A549 (cell line): ENCODE results near the gene SRGAP3. TPM values are rescaled to one million over a fixed set of nuclear protein-coding genes. Genes with fewer than 3 reads are reported as not detected.

Experiments used
- ATAC-seq, 2 experiments: fragments of 200-7000 bp in 1 of 2; fragments of >200 bp in 1 of 2; cut with Nextera tagmentation in 1 of 2; cut with Tn5 transposase in 1 of 2; 3 replicates each; pipeline versions ENCODE4 v1.8.0 to v1.9.1; 2018 to 2020; ENCODE audit warnings: mild to moderate bottlenecking in 1 of 2, moderate library complexity in 1 of 2
- CTCF ChIA-PET: fragments of 300-600 bp; sonication (Branson Sonifier 250); formaldehyde crosslinking; extraction: SDS; loops from one replicate; lab custom pipeline; 2021; ENCODE audit warnings: antibody characterized with exemption, inconsistent platforms; lab: Yijun Ruan, JAX
- POLR2A ChIA-PET: fragments of 350-600 bp; formaldehyde crosslinking; extraction: SDS; loops from one replicate; lab custom pipeline; 2021; ENCODE audit warnings: antibody characterized with exemption, inconsistent platforms; lab: Yijun Ruan, JAX
- DNase-seq, 2 experiments: peaks; one replicate each; pipeline versions ENCODE4 v3.0.0 to v3.0.0-alpha.2; 2011 to 2016; ENCODE audit warnings: low read depth in 1 of 2, low spot score in 1 of 2
- FAIRE-seq: peaks from 2 replicates; lab custom pipeline; 2011; peaks lifted over from hg19 to GRCh38; lab: Jason Lieb, UNC
- H3K27ac ChIP-seq, 2 experiments: fragments of >200 bp; sonication (Bioruptor Twin); formaldehyde crosslinking; 3 replicates each; pipeline ENCODE4 v1.5.1; 2016 to 2017
- H3K4me1 ChIP-seq: fragments of >200 bp; sonication (Bioruptor Twin); formaldehyde crosslinking; 3 replicates; pipeline ENCODE4 v1.6.1; 2016
- H3K4me2 ChIP-seq: fragments of >200 bp; sonication (Bioruptor Twin); formaldehyde crosslinking; 3 replicates; pipeline ENCODE4 v1.6.1; 2016
- H3K4me3 ChIP-seq: fragments of >200 bp; sonication (Bioruptor Twin); formaldehyde crosslinking; 3 replicates; pipeline ENCODE4 v1.5.1; 2016
- H3K9me3 ChIP-seq: fragments of >200 bp; sonication (Bioruptor Twin); formaldehyde crosslinking; 3 replicates; pipeline ENCODE4 v1.6.1; 2016
- ATOH8 ChIP-seq: fragments of 250-450 bp; sonication (Bioruptor Pico); IDR thresholded peaks from 2 replicates; pipeline ENCODE4 v1.5.0; 2020; ENCODE audit warnings: low read depth, mild to moderate bottlenecking, moderate library complexity
- BCL3 ChIP-seq: fragments of >200 bp; sonication (Bioruptor Twin); formaldehyde crosslinking; IDR thresholded peaks from 3 replicates; pipeline ENCODE4 v1.6.1; 2016
- CBX2 ChIP-seq: fragments of 200-600 bp; sonication (generic); IDR thresholded peaks from 2 replicates; pipeline ENCODE4 v1.6.1; 2016; ENCODE audit warnings: low read depth, mild to moderate bottlenecking, borderline replicate concordance
- CHD4 ChIP-seq: fragments of 200-600 bp; sonication (generic); IDR thresholded peaks from 2 replicates; pipeline ENCODE4 v1.6.1; 2016; ENCODE audit warnings: antibody characterized with exemption, mild to moderate bottlenecking, borderline replicate concordance
- E2F6 ChIP-seq: IDR thresholded peaks from 2 replicates; pipeline ENCODE4 v1.6.1; 2012; ENCODE audit warnings: low read depth, borderline replicate concordance
- EP300 ChIP-seq, 2 experiments: fragments of >200 bp; sonication (Bioruptor Twin); formaldehyde crosslinking; IDR thresholded peaks; 2 replicates in 1 of 2; 3 replicates in 1 of 2; pipeline ENCODE4 v1.6.1; 2016 to 2017
- ESRRA ChIP-seq: fragments of 150-350 bp; IDR thresholded peaks from 2 replicates; pipeline ENCODE4 v1.6.1; 2014; ENCODE audit warnings: mild to moderate bottlenecking, low read length, borderline replicate concordance
- HEYL ChIP-seq: fragments of 250-450 bp; sonication (Bioruptor Pico); IDR thresholded peaks from 2 replicates; pipeline ENCODE4 v1.8.0; 2021; ENCODE audit warnings: mild to moderate bottlenecking, moderate library complexity
- HOXB13 ChIP-seq: fragments of 250-450 bp; sonication (Bioruptor Pico); IDR thresholded peaks from 2 replicates; pipeline ENCODE4 v1.5.0; 2020; ENCODE audit warnings: low read depth, mild to moderate bottlenecking, moderate library complexity
- JUNB ChIP-seq: fragments of >200 bp; sonication (Bioruptor Twin); formaldehyde crosslinking; IDR thresholded peaks from 2 replicates; pipeline ENCODE4 v1.6.1; 2016
- KDM1A ChIP-seq: fragments of 200-600 bp; sonication (generic); IDR thresholded peaks from 2 replicates; pipeline ENCODE4 v1.6.1; 2016; ENCODE audit warnings: low read depth, mild to moderate bottlenecking
- KDM5A ChIP-seq: fragments of 200-600 bp; sonication (generic); IDR thresholded peaks from 2 replicates; pipeline ENCODE4 v1.6.1; 2016; ENCODE audit warnings: antibody characterized with exemption, mild to moderate bottlenecking
- MAFK ChIP-seq: fragments of 450-650 bp; IDR thresholded peaks from 2 replicates; pipeline ENCODE4 v1.6.1; 2014; ENCODE audit not compliant: partially characterized antibody
- NFE2L2 ChIP-seq: fragments of 150-350 bp; conservative IDR thresholded peaks from 2 replicates; pipeline ENCODE4 v1.6.1; 2014; ENCODE audit warnings: low read length
- NR3C1 ChIP-seq: fragments of >200 bp; sonication (Bioruptor Twin); formaldehyde crosslinking; IDR thresholded peaks from 3 replicates; pipeline ENCODE4 v1.6.1; 2017
- POLR2A ChIP-seq: IDR thresholded peaks from 2 replicates; pipeline ENCODE4 v1.6.1; 2012; ENCODE audit warnings: mild to moderate bottlenecking, low read length
- RCOR1 ChIP-seq: fragments of 150-350 bp; IDR thresholded peaks from 2 replicates; pipeline ENCODE4 v1.6.1; 2014; ENCODE audit warnings: antibody characterized with exemption, low read length, low read depth
- RFX5 ChIP-seq: fragments of 450-650 bp; IDR thresholded peaks from 2 replicates; pipeline ENCODE4 v1.7.1; 2014; ENCODE audit warnings: antibody characterized with exemption, mild to moderate bottlenecking, moderate library complexity
- SREBF2 ChIP-seq: fragments of 450-650 bp; IDR thresholded peaks from 2 replicates; pipeline ENCODE4 v1.6.1; 2014; ENCODE audit warnings: mild to moderate bottlenecking, moderate library complexity
- TP53 ChIP-seq: fragments of 250-450 bp; sonication (Bioruptor Pico); IDR thresholded peaks from 2 replicates; pipeline ENCODE4 v1.5.0; 2021; ENCODE audit warnings: mild to moderate bottlenecking, moderate library complexity
- ZFP36 ChIP-seq: fragments of 450-650 bp; IDR thresholded peaks from 2 replicates; pipeline ENCODE4 v1.6.1; 2014; ENCODE audit warnings: borderline replicate concordance; ENCODE audit not compliant: partially characterized antibody
- ZSCAN20 ChIP-seq: fragments of 250-450 bp; sonication (Bioruptor Pico); IDR thresholded peaks from 2 replicates; pipeline ENCODE4 v1.8.0; 2022; ENCODE audit warnings: mild to moderate bottlenecking, moderate library complexity
- WGBS: methylation state at CpG from one replicate; pipeline ENCODE4 v1.1.6; 2017; ENCODE audit errors: missing lambda C conversion rate; 5-methylcytosine and 5-hydroxymethylcytosine counted together
- polyA plus RNA-seq, 4 experiments: library from polyadenylated mRNA; depleted of rRNA in 3 of 4; stranded (reverse); fragments of >200 nt; fragmentation: RNase III in 1 of 4; extraction: RNeasy Plus Mini Kit Qiagen cat#74134 plus additional on column Dnase treatment in 1 of 4; gene quantifications; 2 replicates in 3 of 4; 3 replicates in 1 of 4; pipeline ENCODE4 v1.2.3, GENCODE V29; 2011 to 2017
- TF ChIP-seq, protein P1 (sequence below): fragments of >200 bp; sonication (Bioruptor Twin); formaldehyde crosslinking; IDR thresholded peaks from 3 replicates; pipeline ENCODE4 v1.5.1; 2016

SRGAP3 gene
- polyA plus RNA-seq, 2 of the 4 experiments (the other 2 are of a cell fraction), result 1.6 to 2.5 TPM

DNA sequence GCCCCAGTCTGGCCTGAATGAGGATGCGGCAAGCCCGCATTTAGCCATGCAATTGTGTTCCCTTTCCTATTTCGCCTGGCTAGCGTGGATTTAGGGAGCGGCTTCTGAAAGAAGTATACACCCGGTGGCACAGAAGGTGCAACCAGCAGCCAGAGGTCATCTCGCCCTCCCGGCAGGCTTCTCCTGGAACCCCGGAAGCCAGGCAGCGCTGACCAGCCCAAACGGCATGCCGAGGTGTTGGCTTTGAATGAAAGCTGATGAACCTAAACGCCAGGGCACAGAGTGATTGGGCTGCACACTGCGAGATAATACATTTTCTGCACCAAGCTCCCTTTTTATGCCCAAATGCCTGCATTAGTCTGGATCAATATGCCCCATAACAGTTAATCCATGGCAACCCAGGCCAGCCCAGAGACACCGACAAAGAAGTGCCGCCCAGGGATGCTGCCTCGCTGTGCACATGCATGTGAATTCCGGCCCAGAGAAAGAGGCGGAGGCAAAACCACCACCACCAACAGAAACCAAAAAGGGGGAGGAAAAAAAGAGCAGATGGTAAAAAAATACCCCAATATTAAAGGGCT is 1.4 kb downstream of the SRGAP3 start (continued):
- TF ChIP-seq, protein P1, sequence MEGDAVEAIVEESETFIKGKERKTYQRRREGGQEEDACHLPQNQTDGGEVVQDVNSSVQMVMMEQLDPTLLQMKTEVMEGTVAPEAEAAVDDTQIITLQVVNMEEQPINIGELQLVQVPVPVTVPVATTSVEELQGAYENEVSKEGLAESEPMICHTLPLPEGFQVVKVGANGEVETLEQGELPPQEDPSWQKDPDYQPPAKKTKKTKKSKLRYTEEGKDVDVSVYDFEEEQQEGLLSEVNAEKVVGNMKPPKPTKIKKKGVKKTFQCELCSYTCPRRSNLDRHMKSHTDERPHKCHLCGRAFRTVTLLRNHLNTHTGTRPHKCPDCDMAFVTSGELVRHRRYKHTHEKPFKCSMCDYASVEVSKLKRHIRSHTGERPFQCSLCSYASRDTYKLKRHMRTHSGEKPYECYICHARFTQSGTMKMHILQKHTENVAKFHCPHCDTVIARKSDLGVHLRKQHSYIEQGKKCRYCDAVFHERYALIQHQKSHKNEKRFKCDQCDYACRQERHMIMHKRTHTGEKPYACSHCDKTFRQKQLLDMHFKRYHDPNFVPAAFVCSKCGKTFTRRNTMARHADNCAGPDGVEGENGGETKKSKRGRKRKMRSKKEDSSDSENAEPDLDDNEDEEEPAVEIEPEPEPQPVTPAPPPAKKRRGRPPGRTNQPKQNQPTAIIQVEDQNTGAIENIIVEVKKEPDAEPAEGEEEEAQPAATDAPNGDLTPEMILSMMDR, result no peak

GRCh38 chr3:9247361-9247940 is 2.0 kb downstream of the SRGAP3 start:
- ChIA-PET CTCF (no interaction called here), POLR2A (no interaction called here)
- 75% methylated on average over 12 of the region's 12 CpGs for WGBS
- Histone ChIP-seq H3K9me3 (no peaks in the 10 kb centered on the region), H3K27ac (no peak overlapping the region), H3K4me2 (no peak overlapping the region), H3K4me3 (no peak overlapping the region), H3K4me1 (peaks cover 5% of the 10 kb centered on the region; the same call in 1 of the 3 replicates)
- no peak for TF ChIP-seq MAFK
- no peak for TF ChIP-seq CHD4
- TF ChIP-seq NR3C1, result no peak
- TF ChIP-seq, protein P1, result no peak
- TF ChIP-seq POLR2A, result no peak
- TF ChIP-seq HOXB13 (CRISPR knock-in tag), result no peak
- no peak for TF ChIP-seq NFE2L2
- no peak for TF ChIP-seq TP53
- TF ChIP-seq CBX2, result no peak
- TF ChIP-seq ATOH8, result no peak
- no peak for DNase-seq
- no peak for FAIRE-seq
- ATAC-seq, result no peak

- FAIRE-seq, result no peak
- Histone ChIP-seq H3K4me1 (peaks cover 5% of the 10 kb centered on the region; the same call in 1 of the 3 replicates), H3K4me3 (no peak overlapping the region), H3K4me2 (no peak overlapping the region), H3K9me3 (no peaks in the 10 kb centered on the region), H3K27ac (no peak overlapping the region)
- ChIA-PET CTCF (interaction anchor here (1.1 kb wide), 1 partner anchor 17 kb away, joined by 3 read pairs; no protein-coding TSS in a partner anchor), POLR2A (no interaction called here)
- no peak for ATAC-seq
- TF ChIP-seq KDM1A (no peak), HEYL (CRISPR knock-in tag) (no peak), NR3C1 (no peak), KDM5A (no peak), SREBF2 (no peak), HOXB13 (CRISPR knock-in tag) (no peak), BCL3 (no peak), CHD4 (no peak), EP300 (IDR thresholded peaks at IDR 0.05) (no peak), E2F6 (no peak), ZFP36 (no peak), RFX5 (no peak), ESRRA (no peak), JUNB (no peak), TP53 (no peak), RCOR1 (no peak), ZSCAN20 (CRISPR knock-in tag) (no peak), NFE2L2 (no peak)
- TF ChIP-seq, protein P1, result no peak
- no peak for DNase-seq
- WGBS, result 65% methylated on average over 4 of the region's 4 CpGs
Observed at GRCh38 chr3:9246189-9246588, 3.3 kb downstream of the SRGAP3 start.
